ENCODE measurements around the gene FLT3LG.

Gene FLT3LG

DNA sequence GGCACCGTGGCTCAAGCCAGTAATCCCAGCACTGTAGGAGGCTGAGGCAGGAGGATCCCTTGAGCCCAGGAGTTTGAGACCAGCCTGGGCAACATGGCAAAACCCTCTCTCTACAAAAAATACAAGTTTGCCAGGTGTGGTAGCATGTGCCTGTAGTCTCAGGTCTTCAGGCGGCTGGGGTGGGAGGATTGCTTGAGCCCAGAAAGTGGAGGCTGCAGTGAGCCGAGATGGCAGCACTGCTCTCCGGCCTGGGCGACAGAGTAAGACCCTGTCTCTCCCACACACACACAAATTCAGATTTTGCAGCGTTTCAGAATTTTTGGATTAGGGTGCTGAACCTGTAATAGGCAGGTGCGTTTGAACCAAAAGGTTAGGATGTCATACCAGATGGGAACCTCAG lies 24.5 kb downstream of the FLT3LG start:
- TF ChIP-seq, protein P1, sequence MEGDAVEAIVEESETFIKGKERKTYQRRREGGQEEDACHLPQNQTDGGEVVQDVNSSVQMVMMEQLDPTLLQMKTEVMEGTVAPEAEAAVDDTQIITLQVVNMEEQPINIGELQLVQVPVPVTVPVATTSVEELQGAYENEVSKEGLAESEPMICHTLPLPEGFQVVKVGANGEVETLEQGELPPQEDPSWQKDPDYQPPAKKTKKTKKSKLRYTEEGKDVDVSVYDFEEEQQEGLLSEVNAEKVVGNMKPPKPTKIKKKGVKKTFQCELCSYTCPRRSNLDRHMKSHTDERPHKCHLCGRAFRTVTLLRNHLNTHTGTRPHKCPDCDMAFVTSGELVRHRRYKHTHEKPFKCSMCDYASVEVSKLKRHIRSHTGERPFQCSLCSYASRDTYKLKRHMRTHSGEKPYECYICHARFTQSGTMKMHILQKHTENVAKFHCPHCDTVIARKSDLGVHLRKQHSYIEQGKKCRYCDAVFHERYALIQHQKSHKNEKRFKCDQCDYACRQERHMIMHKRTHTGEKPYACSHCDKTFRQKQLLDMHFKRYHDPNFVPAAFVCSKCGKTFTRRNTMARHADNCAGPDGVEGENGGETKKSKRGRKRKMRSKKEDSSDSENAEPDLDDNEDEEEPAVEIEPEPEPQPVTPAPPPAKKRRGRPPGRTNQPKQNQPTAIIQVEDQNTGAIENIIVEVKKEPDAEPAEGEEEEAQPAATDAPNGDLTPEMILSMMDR (IDR thresholded peaks at IDR 0.05; ENCODE audit: extremely low read depth, insufficient read depth, missing control alignments), result no peak
- in situ Hi-C loops (cut with MboI; ENCODE audit: low pct_unique_long_range_greater_than_20kb, low sequenced_read_pairs, unreplicated experiment), result no loop called here
- DNase-seq (ENCODE audit: low spot score), result no peak

DNA sequence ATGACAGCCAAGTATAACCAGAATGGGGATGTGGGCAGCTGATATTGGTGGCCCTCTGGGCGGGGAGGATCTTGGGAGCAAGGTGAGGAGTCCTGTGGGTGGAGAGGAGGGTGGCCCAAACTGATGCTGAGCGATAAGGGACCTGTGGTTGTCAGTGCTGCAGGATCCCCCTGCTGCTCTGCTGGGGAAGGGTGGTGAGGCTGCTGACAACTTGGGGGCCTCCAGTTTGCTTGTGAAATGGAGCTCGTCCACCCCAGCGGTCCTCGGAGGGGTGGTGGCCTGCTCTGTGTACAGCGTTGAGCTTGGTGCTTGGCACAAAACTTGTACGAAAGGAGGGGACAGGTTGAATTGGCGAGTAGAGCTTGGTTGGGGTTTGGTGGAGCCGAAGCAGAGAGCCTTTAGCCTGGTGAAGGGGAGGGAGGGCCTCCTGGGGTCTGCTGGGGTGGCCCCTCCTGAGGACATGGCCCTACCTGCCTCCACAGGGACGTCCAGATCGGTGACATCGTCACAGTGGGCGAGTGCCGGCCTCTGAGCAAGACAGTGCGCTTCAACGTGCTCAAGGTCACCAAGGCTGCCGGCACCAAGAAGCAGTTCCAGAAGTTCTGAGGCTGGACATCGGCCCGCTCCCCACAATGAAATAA lies 25.1 kb downstream of the FLT3LG start:
- no peak for DNase-seq (ENCODE audit: low spot score)
- TF ChIP-seq, protein P1 (IDR thresholded peaks at IDR 0.05; ENCODE audit: extremely low read depth, insufficient read depth, missing control alignments), result no peak
- in situ Hi-C loops (cut with MboI; ENCODE audit: low pct_unique_long_range_greater_than_20kb, low sequenced_read_pairs, unreplicated experiment), result no loop called here

DNA sequence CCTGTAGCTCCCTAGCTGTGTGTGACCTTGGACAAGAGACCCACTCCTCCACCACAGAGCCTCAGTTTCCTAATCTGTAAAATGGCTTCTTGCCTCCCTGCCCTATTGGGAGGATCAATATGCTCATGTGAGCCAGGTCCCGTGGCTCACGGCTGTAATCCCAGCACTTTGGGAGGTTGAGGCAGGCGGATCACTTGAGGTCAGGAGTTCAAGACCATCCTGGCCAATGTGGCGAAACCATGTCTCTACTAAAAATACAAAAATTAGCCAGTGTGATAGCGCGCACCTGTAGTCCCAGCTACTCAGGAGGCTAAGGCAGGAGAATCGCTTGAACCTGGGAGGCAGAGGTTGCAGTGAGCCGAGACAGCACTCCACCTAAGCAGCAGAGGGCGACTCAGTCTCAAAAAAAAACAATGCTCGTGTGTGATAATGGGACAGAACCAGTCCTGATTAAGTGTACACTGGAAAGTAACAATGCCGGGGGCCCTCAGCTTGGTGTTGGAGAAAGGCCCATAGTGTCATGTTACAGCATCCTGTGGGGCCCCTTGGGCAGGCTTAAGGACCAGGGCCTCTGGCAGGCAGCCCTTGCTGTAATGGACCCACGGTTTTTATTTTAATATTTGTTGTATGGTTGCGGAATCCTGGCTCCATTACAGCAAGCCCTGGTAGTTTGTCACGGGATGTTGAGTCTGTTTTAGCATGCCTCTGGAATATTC lies 29.0 kb downstream of the FLT3LG start:
- TF ChIP-seq, protein P1 (IDR thresholded peaks at IDR 0.05; ENCODE audit: extremely low read depth, insufficient read depth, missing control alignments), result peak; percentile 54
- DNase-seq (ENCODE audit: low spot score), result no peak
- in situ Hi-C loops (cut with MboI; ENCODE audit: low pct_unique_long_range_greater_than_20kb, low sequenced_read_pairs, unreplicated experiment), result no loop called here

DNA sequence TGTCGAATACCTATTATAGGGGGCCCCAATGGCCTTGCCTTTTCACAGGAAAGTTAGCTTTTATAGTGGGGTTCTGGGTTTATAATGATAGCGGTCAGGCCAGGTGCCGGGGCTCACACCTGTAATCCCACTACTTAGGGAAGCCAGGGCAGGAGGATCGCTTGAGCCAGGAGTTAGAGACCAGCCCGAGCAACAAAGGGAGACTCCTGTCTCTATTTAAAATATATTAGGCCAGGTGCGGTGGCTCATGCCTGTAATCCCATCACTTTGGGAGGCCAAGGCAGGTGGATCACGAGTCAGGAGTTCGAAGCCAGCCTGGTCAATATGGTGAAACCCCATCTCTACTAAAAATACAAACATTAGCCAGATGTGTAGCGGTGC lies 29.6 kb downstream of the FLT3LG start:
- no peak for DNase-seq (ENCODE audit: low spot score)
- TF ChIP-seq, protein P1 (IDR thresholded peaks at IDR 0.05; ENCODE audit: extremely low read depth, insufficient read depth, missing control alignments), result no peak
- in situ Hi-C loops (cut with MboI; ENCODE audit: low pct_unique_long_range_greater_than_20kb, low sequenced_read_pairs, unreplicated experiment), result no loop called here

DNA sequence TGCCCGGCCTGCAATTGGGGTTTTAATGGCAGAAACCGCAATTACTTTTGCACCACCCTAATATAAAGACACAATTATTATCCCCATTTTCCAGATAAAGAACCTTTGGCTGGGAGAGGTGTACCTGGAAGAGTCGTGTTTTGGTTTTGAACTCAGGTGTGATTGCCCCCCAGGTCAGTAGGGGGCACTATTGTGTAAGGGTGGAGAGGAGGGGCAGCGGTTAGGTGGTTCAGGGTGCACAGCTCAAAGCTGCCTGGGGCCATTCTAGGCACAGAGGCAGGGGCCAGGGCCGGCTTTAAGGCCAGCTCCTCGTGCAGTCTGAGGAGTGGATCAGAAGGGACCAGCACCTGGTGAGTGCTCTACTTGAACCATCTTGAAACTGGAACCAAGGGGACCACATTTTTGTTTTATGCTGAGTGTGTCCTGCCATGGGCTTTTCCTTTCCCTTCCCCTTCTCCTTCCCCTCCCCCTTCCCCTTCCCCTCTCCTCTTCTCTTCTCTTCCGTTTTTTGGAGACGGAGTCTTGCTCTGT lies 32.6 kb downstream of the FLT3LG start:
- TF ChIP-seq, protein P1 (IDR thresholded peaks at IDR 0.05; ENCODE audit: extremely low read depth, insufficient read depth, missing control alignments), result peak; percentile 89
- in situ Hi-C loops (cut with MboI; ENCODE audit: low pct_unique_long_range_greater_than_20kb, low sequenced_read_pairs, unreplicated experiment), result no loop called here
- peak; percentile 85 for DNase-seq (ENCODE audit: low spot score)

DNA sequence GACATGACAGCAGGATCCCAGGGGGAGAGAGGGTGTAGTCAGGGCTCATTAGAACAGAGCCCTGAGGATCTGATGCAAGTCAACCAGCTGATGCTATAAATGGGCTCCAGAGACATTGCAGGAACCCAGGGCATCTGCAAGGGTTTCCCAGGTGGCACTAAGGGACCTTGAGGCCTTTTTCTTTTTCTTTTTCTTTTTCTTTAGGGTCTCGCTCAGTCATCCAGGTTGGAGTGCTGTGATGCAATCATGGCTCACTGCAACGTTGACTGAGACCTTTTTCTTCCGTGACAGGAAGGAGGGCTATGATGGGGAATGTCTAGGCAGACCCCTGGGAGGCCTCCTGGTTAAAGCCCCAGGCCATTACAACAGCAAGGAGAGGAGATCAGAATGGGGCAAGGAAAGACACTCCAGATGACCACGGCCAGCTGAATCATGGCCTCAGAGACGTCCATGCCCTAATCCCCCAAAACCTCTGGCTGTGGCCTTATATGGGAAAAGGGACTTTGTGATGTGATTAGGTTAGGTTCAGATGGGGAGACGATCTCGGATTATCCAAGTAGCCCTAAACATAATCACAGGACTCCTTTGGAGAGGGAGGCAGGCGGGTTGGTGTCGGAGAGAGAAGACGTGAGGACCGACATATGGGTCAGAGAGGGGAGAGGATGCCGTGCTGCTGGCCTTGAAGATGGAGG lies 33.9 kb downstream of the FLT3LG start:
- no peak for DNase-seq (ENCODE audit: low spot score)
- in situ Hi-C loops (cut with MboI; ENCODE audit: low pct_unique_long_range_greater_than_20kb, low sequenced_read_pairs, unreplicated experiment), result no loop called here
- TF ChIP-seq, protein P1 (IDR thresholded peaks at IDR 0.05; ENCODE audit: extremely low read depth, insufficient read depth, missing control alignments), result no peak
